GM18526 (cell line): ENCODE measurements around the gene RPL36A.
A peak's percentile ranks its signal among the peaks of the same experiment; 100 is the strongest.

Source experiments
- POLR2A ChIP-seq: IDR thresholded peaks from 3 replicates; pipeline ENCODE4 v1.6.1; 2011; ENCODE audit not compliant: insufficient read length; ENCODE audit errors: extremely low read depth

RPL36A gene

DNA sequence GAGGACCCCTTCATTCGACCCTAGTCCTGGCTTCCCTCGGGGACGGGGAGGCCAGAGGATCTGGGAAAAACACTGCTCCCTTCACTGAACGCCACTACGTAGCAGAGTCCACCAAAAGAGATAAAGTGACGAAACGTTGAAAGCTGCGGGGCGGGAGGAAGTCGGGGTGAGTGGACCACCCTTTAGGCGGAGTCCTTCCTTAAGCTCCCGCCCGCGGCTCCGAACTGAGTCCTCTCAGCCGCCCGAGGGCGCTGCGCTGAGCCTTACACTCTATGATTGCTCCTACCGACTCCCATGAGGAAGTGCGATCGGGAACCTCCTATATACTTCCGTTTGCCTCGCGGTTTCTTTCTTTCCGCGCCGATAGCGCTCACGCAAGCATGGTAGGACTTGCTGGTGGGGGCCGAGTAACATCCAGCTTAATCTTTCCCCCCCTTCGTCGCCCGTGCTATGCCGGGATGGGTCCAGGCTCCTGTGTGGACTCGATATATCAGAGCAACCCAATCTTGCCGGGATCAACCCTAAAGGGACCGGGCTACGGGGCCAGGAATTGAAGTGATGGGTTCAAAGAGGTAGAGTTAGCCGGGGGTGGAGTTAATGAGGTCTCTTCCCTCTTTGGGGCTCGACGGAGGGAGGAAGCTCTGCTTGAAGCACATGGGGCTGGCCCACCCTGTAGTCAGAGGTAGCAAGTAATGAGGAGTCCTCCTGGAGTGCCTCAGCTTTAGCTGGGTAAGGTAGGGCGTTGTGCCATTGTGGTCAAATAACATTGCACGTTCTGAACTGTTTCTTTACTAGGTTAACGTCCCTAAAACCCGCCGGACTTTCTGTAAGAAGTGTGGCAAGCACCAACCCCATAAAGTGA is at the start of gene RPL36A:
Gene RPL36A (plus strand): TSS at position 348 of the 862 bp plus-strand sequence. CDS start 33 bp downstream, at position 381.
- TF ChIP-seq POLR2A = peak; percentile 94

DNA sequence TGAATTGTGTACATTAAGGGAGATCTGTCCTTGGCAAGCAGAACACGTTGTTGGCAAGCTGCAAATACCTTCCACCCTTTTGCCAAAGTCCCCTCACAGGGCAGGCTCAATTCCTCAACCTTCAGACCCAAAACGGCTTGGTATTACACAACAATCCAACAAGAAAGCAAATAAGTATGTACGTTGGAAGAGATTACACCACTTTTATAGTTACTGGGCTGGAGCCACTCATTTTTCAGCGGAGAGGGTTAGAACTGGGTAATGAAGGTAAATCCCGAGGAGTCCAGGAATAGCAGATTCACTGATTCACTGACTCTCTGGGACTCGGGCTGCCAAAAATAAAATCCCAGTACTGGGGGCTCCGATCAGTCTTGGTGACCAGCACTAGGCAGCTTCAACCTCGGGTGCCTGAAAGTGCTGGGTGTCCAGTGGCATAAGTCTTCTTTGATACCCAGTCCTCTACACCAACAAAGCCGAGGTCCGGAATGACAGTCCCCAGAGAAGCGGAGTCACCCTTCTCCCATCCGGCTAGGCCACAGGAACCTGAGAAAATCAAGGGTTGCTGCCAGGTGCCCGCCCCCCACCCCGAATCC is 42.9 kb upstream of the RPL36A start:
- no peak for TF ChIP-seq POLR2A

DNA sequence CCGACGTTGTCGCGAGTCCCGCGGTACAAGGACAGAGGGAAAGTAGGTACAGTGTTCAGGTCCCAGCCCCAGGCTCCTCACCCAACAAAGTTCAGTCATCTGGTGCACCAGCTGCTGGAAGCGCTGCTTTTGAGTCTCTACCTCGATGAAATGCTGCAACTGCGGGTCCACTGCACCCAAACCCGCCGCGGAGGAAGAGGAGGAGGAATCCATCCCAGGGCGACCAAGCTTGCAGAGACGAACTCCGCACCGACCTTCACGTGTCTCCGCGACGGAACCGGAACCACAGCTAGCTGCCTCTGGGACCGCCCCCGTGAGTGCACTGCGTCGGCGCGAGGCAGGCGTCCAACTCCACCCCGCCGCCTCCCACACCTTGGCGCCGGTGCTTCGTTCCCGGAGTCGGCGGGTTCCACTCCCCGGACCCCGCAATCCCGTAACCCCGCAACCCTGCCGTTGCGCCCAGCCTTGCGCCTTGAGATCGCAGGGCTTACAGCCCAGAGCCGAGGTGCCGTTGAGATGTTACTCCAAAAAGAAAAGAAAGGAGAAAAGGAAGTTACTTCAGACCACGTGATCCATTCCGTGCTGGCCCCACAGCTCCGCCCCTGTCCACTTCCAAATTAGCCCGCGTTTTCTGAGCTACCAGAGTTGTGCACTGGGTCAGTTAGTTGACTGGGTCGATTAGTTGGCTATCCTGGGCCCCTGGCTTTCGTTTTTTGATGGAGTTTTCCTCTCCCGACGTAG is 42.2 kb upstream of the RPL36A start, which contains the start of gene TIMM8A:
Gene TIMM8A (minus strand): TSS at position 291 of the 741 bp plus-strand sequence. CDS start 78 bp downstream, at position 213.
- TF ChIP-seq POLR2A = peak; percentile 67

DNA sequence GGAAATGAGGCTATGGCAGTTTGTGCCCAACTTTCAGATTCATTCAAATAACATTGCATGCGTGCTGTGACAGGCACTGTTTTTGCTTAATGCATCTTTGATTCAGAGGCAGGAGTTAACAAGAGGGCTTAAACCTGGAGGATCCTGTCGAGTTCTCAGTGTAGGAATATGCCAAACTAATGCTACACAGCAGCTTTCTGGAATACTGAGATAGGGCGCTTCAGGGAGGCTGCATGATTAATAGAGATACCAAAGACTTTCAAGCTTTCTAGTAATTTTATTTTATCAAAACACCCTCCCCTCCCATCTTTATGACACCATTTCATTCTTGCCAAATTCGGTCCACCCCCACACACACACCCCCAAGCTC is 41.6 kb upstream of the RPL36A start:
- no peak for TF ChIP-seq POLR2A

DNA sequence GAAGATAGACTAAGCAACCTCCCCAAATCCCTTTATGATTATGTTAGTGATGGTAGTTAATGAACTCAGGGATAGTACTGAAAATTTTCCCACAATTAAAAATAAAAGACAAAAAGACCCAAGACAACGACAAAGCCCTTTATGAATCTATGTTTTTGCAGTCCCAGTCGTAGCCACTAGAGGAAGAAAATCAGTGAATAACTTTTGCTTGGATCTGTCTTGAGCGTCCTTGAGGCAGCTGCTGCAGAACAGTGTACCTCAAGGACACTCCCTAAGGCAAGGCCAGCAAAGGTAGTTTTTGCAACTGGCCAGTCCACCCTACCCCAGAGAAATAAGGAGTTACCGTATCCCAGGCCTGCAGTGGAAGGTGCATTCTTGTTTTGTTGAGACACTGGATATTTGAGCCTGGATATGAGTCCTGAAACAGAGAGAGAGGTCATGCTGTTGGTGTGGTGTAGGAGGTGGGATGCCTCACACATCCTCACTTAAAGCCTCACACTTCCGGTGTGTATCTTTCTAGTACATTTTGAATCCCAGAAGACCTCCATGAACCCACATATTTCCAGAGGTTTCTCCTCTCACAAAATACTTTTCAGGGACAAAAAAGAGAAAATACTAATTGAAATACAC is 33.5 kb upstream of the RPL36A start:
- no peak for TF ChIP-seq POLR2A

DNA sequence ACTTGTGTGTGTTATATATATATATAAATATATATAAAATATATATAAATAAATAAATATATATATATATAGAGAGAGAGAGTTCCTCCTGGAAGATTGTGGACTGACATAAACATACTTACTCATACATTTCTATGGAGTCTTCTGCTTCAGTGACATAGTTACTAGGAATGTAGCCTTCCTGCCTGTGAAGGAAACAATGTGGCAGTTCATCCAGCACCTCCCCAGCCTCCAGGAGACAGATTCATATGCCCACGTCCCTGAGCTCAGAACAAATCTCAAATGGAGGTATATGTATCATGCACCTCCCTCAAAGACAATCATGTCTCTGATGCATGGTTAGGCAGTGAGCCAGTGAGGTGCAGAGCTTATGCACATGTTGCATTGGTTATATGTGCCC is 30.8 kb upstream of the RPL36A start:
- TF ChIP-seq POLR2A = no peak

DNA sequence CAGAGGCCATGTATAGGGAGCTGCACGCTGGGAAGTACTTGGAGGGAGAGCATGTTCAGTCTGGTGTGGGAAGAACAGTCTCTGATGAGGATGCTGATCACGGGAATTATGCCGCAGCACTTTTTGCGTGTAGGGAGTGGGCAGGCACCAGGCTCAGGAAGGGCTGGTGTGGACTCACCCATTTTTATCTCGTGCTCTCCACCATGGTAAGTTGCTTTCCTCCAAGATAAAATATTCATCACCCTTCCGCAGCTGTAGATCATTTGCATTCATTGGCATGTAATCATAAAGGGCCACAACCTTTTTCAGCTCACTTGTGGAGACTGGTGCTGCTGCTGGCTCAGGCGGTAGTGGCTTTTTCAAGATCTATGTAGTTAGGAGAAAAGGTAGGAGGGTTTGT is 30.4 kb upstream of the RPL36A start:
- no peak for TF ChIP-seq POLR2A

DNA sequence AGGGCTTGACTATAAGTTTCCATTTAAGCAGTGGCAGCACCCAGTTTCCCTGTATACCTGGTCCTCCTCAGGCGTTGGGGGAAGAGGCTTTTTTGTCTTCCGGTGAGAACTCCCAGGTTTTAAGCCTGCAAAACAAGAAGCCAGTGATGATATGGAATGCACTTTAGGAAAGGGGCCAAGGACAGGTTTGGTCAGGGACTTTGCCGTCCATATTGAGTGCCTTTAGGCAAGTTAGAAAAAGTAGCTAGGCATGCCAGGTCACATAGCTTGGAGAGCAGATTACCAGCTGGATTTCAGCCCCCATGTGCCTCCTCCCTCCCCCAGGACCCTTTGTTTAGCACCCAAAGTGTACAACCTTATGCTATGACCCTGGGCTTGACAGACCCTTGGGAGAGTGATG is 28.7 kb upstream of the RPL36A start:
- TF ChIP-seq POLR2A = no peak

DNA sequence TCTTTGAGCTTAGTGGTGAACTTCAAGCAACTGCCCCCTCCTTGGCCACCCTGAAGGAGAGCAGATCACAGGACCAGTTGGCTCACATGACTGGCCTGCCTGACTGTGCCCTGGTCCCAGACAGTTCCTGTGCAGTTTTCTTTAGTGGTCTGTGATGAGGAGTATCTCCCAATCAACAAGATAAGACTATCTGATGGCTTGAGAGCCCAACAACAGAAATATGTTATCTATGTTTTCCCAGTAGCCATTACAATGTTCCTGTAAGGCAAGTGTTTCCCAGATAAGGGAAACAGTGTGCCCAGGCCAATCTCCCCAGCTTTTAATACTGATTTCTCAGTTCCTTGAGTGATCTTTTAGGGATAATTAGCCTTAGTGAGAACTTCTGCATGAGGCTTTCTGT is 28.1 kb upstream of the RPL36A start:
- TF ChIP-seq POLR2A = no peak

DNA sequence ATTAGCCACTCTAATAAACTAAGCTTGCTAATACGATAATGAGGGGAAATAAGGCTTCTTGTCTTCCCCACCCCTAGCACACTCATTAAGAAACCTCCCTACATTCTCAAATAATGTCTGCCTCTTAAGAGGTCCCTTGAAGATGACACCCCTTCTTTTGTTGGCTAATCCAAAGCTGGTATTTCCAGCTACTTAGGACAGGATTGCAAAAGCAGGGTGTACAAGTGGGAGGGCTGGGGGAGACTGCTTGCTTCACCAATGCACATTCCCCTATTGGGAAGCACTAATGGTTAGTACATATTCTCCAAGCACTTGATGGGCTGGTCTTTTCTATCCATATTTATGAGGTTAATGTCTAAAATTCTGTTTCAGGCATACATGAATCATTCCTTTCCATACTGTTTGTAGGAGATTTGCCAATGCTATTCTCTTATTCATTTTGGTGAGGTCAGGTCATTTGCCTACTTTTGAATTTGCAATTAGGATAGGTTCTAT is 25.5 kb upstream of the RPL36A start:
- TF ChIP-seq POLR2A = no peak

DNA sequence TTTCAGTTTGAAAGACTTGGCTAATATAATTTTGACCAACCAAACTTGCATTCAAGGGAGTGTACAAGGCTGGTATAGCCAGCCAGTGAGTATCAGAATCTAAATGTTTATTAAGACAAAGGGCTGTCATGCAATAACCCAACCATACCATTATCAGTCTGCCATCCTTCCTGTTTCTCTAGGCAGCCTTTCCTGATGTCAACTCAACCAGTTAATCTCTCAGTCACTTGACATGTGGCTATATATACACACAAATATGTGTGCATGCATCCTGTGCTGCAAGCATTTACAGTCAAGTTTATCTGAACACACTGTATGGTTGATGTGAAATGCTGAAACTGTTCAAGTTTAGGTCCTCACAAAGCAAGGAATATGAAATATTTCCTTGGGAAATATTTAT is 22.0 kb upstream of the RPL36A start:
- no peak for TF ChIP-seq POLR2A

DNA sequence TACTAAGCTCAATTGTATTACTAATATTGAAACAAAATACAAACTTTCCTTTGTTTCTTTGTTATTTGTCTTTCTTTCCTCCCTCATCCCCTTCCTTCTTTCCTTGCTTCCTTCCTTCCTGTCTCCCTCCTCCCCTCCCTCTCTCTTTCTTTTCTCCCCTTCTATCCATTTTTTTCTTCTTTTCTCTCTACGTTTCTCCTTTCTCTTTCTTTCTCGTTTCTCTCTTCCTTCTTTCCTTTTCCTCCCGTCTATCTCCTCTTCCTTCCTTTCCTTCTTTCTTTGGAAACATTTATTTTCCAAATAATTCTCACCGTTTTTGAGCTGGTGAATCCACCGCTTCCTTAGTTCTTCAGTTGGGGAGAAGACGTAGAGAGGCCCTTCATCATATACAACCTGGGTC is 21.1 kb upstream of the RPL36A start:
- no peak for TF ChIP-seq POLR2A

DNA sequence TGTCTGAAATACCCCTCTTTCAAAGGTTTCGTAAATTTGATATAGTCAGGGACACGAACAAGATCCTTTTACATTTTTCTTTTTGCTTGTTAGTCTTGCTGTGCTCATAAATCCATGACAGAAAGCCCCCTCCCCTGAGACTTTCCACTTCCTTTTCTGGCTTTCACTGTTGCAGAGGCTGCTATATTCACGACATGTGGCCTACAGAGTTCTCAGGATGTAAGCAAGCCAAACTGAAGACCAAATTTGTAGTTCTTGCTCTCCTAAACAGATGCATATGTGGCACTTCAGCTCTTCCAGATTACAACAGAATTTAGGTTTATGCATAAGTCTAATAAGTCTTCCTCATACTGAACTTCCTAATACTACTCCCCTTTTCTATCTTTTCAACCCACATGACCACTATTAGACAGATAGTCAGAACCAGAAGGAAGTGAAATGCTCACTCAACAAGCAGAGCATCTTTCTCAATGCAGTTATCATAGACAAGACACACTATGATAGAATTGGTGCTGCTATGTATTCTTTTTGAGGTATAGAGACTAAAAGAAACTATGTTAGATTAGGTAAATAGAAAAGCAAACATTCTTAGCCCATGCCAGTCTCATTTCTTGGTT is 19.8 kb upstream of the RPL36A start:
- no peak for TF ChIP-seq POLR2A

DNA sequence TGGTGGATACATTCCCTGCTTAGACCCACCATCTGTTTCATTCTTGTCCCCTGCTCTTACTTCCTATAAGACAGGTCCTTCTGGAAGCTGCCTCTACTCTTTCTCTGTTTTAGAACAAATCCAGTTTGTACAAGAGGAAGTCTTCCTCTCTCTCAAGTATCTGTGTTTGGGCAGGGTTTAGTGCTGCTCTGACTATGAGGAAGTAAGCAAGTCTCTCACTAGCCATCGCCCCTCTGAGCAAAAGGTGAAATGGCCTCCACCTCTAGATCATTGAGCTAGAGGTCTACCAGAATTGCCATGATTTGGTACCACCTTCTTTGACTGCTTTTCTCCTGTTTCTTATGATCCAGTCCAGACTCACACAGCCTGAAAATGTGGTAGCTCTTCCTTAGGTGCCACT is 13.3 kb upstream of the RPL36A start:
- TF ChIP-seq POLR2A = no peak

DNA sequence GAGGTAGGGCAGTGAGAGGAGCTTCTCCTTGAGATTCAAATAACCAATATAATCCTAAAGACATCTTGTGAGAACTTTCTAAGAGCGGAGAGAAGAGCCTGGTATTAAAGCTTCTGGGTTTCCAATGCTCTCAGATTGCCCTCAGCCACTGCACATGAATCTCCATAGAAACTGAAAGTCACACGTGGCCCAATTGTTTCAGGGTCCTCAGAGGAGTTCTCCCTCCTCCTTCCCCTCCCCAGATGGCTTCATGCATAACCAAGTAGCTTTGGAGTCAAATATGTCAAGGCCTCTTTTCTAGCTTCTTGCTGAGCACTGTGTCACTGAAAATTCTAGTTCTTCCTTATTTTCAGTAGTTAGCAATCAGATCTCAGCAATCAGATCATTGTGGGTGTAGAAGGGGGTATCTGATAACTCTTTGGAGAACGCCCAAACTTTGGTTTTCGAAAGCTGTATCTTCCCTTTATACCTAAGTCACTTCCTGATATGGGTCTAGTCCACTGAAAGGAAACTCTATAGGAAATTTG is 7.1 kb upstream of the RPL36A start:
- no peak for TF ChIP-seq POLR2A
